ENCODE measurements around the gene MACF1. TPM values are rescaled to one million over a fixed set of nuclear protein-coding genes. Genes with fewer than 3 reads are reported as not detected.
"Not testable (repeated sequence)": the region's sequence is repeated elsewhere in the genome, so short reads cannot be mapped to it uniquely, and the experiment has no call there.

The MACF1 gene
- total and polyA plus RNA-seq, 8 donors = 16.8 to 662 (median 236) TPM

- H3K9me3 ChIP-seq = no peaks in the 10 kb centered on the region
- intact Hi-C loops (cut with DNase I; ENCODE audit: low total_unique reads) = no loop called here
- no peaks in the 10 kb centered on the region for H3K4me1 ChIP-seq
- H3K27me3 ChIP-seq = no peaks in the 10 kb centered on the region
- WGBS, 5 donors = 70 to 82% (median 79%) methylated on average over 2 of the region's 2 CpGs
- peaks cover 95 to 100% (median 100%) of the 10 kb centered on the region in 4 donors for H3K36me3 ChIP-seq
- no peak for DNase-seq
- no peak for TF ChIP-seq EP300 (IDR thresholded peaks at IDR 0.05)
- no peak overlapping the region for H3K27ac ChIP-seq
- no peak overlapping the region for H3K4me3 ChIP-seq
These were observed 236.4 kb downstream of the MACF1 start for GRCh38 chr1:39440856-39441255.

DNA sequence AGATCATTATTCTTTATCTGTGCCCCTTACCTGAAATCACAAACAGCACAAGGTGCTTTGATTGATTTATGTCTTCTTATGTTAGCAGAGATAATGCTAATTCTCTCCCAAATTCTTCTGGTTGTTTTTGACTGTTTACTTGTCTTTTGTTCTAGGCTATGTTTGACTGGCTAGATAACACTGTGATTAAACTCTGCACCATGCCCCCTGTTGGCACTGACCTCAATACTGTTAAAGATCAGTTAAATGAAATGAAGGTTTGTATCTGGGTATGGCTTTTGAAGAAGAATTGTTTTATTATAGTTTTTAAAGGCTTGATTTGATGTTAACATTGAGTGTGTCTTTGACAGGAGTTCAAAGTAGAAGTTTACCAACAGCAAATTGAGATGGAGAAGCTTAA, 237.3 kb downstream of the MACF1 start:
- intact Hi-C loops (cut with DNase I; ENCODE audit: low total_unique reads) = no loop called here
- Histone ChIP-seq H3K27me3 (no peaks in the 10 kb centered on the region), H3K36me3 (peaks cover 90 to 100% (median 99%) of the 10 kb centered on the region in 4 donors)

GRCh38 chr1:39445573-39445972, 241.1 kb downstream of the MACF1 start:
- TF ChIP-seq POLR2A (IDR thresholded peaks at IDR 0.05) (no peak), POLR2AphosphoS5 (IDR thresholded peaks at IDR 0.05) (no peak), CTCF (IDR thresholded peaks at IDR 0.05) (no peak), EP300 (IDR thresholded peaks at IDR 0.05) (no peak)
- intact Hi-C loops (cut with DNase I; ENCODE audit: low total_unique reads) = no loop called here
- 94 to 100% (median 98%) methylated on average over 2 of the region's 2 CpGs for WGBS, 5 donors
- H3K4me3 ChIP-seq = no peak overlapping the region
- H3K4me1 ChIP-seq = no peaks in the 10 kb centered on the region
- no peak overlapping the region for H3K27ac ChIP-seq
- H3K36me3 ChIP-seq = peaks cover 87 to 100% (median 99%) of the 10 kb centered on the region in 4 donors
- no peak for DNase-seq
- H3K27me3 ChIP-seq = no peaks in the 10 kb centered on the region
- H3K9me3 ChIP-seq = no peaks in the 10 kb centered on the region

More for the DNA sequence above, 237.3 kb downstream of the MACF1 start:
- Histone ChIP-seq H3K4me1 (no peaks in the 10 kb centered on the region), H3K4me3 (no peak overlapping the region), H3K9me3 (no peaks in the 10 kb centered on the region), H3K27ac (no peak overlapping the region)
- no peak for TF ChIP-seq POLR2AphosphoS5 (IDR thresholded peaks at IDR 0.05)
- no peak for TF ChIP-seq POLR2A (IDR thresholded peaks at IDR 0.05)
- TF ChIP-seq EP300 (IDR thresholded peaks at IDR 0.05) = no peak
- DNase-seq = no peak

DNA sequence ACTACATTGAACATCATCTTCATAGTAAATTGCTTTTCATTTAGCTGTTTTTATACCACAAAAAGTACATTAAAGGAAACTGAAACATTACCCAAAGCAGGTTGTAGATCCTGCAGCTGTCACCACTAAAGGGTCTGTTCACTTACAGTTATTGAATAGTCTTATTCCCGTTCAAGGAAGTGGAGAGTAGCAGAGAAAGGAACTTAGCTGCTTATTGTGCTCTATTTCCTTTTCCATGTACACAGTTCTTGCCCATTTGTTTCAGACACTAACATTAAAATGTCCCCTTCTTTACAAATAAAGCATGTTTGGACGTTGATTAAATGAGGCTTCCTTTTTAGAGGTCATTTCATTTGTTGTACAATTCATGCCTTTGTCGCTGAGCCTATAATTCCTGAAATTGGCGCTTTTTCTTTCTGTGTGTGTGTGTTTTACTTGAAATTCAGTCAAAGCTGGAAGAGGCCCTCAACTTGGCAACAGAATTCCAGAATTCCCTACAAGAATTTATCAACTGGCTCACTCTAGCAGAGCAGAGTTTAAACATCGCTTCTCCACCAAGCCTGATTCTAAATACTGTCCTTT, 242.6 kb downstream of the MACF1 start:
- peak overlapping the region in 2 of 5 donors; percentile 12 to 28 for H3K27ac ChIP-seq
- 74 to 85% (median 78%) methylated on average over 5 of the region's 5 CpGs for WGBS, 5 donors
- intact Hi-C loops (cut with DNase I; ENCODE audit: low total_unique reads) = no loop called here
- TF ChIP-seq POLR2AphosphoS5 (IDR thresholded peaks at IDR 0.05) = no peak
- DNase-seq = no peak
- H3K4me1 ChIP-seq = peaks cover 0 to 4% (median 1%) of the 10 kb centered on the region in 4 donors
- H3K4me3 ChIP-seq = no peak overlapping the region
- no peaks in the 10 kb centered on the region for H3K9me3 ChIP-seq
- H3K36me3 ChIP-seq = peaks cover 83 to 100% (median 99%) of the 10 kb centered on the region in 4 donors
- no peaks in the 10 kb centered on the region for H3K27me3 ChIP-seq

DNA sequence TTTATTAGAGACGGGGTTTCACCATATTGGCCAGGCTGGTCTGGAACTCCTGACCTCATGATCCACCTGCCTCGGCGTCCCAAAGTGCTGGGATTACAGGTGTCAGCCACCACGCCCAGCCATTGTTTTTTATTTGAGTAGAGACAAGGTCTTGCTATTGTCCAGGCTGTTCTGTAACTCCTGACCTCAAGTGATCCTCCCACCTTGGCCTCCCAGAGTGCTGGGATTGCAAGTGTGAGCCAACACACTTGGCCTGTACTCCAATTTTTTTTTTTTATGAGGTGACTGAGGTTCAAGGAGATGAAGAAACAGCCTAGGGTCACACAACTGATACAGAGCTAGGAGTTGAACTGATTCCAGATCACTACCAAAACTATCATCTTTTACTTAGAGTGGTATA, 245.5 kb downstream of the MACF1 start:
- H3K36me3 ChIP-seq = peaks cover 84 to 100% (median 99%) of the 10 kb centered on the region in 4 donors
- peak overlapping the region in 4 of 5 donors; percentile 31 to 73 (median 51) for H3K27ac ChIP-seq
- H3K4me3 ChIP-seq; intact Hi-C loops (cut with DNase I; ENCODE audit: low total_unique reads); H3K9me3 ChIP-seq; DNase-seq; H3K4me1 ChIP-seq; H3K27me3 ChIP-seq: not testable (repeated sequence)
- WGBS, 5 donors = 87 to 96% (median 93%) methylated on average over 4 of the region's 4 CpGs

DNA sequence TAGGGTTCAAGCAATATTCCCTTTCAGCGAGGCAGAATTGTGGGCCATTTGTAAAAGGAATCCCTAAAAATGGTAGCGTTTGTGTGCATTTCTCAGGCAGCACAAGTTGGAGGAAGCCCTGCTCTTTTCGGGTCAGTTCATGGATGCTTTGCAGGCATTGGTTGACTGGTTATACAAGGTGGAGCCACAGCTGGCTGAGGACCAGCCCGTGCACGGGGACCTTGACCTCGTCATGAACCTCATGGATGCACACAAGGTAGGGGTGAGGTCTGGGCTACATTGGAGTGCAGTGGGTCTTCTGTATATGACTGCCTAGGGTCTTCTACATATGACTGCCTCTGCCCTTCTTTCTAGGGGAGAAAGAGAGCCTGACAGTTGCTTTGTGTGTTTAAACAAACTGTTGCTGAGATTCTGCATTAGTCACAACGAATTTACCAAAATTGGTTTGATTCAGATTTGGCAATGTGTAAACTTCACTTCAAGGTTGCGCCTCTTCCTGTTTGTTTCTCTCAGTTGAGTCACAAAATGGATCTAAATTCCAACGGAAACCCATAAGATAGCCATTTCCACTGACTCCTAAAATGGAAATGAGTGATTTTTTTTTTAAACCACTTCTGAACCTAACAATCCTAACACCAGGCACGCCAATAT, 246.6 kb downstream of the MACF1 start:
- WGBS, 5 donors = 59 to 72% (median 71%) methylated on average over 10 of the region's 10 CpGs
- H3K27ac ChIP-seq = peak overlapping the region; percentile 43 to 77 (median 73)
- H3K4me3 ChIP-seq = no peak overlapping the region
- no peak for DNase-seq
- intact Hi-C loops (cut with DNase I; ENCODE audit: low total_unique reads) = no loop called here
- H3K36me3 ChIP-seq = peaks cover 86 to 100% (median 99%) of the 10 kb centered on the region in 4 donors
- H3K9me3 ChIP-seq = no peaks in the 10 kb centered on the region
- H3K4me1 ChIP-seq = peaks cover 0 to 4% (median 1%) of the 10 kb centered on the region in 4 donors
- TF ChIP-seq CTCF (IDR thresholded peaks at IDR 0.05) = no peak
- no peak for TF ChIP-seq POLR2AphosphoS5 (IDR thresholded peaks at IDR 0.05)
- TF ChIP-seq EP300 (IDR thresholded peaks at IDR 0.05) = no peak
- TF ChIP-seq POLR2A (IDR thresholded peaks at IDR 0.05) = no peak
- no peaks in the 10 kb centered on the region for H3K27me3 ChIP-seq
